GM18498 (cell line): Measurements from ENCODE around the gene PPP1R3A.

Source experiments
- ATAC-seq: cut with Tn5 transposase; IDR thresholded peaks from one replicate; pipeline ENCODE4 v1.9.1; 2021; ENCODE audit warnings: mild to moderate bottlenecking, moderate library complexity; ENCODE audit not compliant: unreplicated experiment

The PPP1R3A gene

DNA sequence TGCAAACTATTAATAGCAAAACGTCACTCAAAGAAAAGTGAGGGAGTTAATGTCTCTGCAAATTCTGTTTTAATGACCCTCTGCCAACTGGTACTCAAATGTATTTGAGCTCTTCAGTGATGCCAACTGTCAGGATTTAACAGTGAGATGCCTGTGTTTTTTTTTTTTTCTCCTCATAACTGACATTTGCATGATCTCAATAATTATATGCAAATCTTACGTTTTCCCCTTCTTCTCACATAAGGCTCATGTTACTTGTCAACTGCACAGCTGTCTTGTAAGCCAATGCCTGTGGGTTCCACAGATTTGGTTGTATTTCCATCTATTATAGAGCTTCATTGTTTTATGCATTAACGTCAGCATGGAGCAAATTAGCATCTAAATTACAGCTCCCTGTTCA lies 38.2 kb downstream of the PPP1R3A start:
- no peak for ATAC-seq

DNA sequence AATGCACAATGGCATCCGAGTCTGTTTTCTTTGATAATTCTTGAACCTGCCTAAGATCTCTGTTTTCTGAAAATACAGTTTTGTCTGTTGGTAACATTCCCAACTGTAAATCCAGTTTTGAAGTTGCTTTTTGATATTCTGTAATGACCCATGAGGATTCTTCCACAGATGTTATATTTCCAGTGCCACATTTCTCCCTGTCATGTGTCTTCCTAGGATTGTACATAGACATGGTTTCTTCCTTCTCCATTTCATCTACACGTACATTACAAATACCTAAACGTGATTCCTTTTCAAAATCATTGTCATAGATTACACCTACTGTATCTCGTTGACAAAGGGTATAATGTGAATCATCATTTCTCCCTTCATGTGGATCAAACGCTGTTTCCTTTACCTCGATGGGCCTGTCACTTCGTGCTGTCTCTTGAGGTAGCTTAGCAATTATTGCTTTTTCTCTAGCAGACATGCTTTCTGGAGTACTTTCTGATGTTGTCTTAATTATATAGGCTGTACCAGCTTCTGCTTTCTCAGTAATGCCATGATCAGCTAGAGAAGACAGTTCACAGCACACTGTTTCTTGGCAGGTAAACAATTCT lies 40.3 kb downstream of the PPP1R3A start:
- ATAC-seq = no peak

DNA sequence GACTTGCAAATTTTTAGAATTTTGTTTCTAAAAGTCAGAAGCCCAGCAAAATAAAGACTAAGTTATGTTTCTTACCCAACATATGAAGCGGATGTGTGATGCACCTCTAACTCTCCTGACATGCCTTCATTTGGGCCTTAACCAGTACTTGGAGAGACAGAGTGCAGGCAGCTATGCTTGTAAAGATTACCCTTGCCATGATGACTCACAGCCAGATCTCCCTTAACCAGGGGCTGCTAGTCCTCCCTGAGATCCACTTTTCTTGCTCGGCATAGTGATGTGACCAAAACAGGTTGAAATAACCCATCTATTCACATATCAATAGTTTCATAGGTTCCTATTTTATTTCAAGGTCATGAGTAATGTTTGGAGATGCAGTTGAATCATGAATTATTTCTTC lies 43.6 kb downstream of the PPP1R3A start:
- ATAC-seq = no peak

GRCh38 chr7:113873554-113874151 lies 45.2 kb downstream of the PPP1R3A start:
- ATAC-seq = no peak

- ATAC-seq = no peak
These were observed 45.8 kb downstream of the PPP1R3A start for GRCh38 chr7:113872981-113873380.

DNA sequence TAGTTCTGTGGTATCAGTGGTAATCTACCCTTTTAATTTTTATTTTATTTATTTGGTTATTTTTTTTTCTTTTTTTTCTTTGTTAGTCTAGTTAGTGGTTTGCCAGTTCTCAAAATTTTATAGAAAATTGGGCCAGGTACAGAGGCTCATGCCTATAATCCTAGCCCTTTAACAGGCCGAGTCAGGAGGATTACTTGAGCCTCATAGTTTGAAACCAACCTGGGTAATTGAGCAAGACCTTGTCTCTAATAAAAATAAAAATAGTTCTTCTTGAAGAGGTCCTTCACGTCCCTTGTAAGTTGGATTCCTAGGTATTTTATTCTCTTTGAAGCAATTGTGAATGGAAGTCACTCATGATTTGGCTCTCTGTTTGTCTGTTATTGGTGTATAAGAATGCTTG lies 51.5 kb downstream of the PPP1R3A start:
- ATAC-seq = no peak

DNA sequence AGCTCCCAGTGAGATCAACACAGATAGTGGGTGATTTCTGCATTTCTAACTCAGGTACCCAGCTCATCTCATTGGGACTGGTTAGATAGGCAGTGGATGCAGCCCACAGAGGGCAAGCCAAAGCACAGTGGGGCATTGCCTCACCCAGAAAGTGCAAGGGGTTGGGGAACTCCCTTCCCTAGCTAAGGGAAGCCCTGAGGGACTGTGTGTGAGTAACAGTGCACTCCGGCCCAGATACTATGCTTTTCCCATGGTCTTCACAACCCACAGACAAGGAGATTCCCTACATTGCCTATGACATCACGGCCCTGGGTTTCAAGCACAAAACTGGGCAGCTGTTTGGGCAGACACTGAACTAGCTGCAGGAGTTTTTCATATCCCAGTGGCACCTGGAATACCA lies 62.8 kb downstream of the PPP1R3A start:
- no peak for ATAC-seq

DNA sequence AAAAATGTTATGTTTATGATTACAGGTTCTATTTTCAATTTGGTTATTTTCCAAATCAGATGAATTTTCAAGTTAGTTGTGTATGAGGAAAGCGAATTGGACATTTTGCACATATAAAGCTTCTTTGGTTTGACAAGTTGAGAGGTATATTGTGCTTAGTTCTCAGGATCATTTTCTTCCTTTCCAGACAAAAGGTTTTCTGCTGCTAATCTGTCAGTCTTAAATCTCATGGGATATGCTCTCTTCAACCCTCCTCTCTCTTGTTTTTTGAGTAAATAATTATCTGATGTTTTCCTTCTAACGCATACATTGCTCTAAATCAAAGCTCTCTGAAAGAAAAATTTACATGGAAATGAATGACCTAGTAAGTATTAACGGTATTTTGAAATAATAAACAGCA lies 77.9 kb downstream of the PPP1R3A start:
- no peak for ATAC-seq

- ATAC-seq = no peak
These were observed 83.4 kb downstream of the PPP1R3A start for GRCh38 chr7:113835367-113835766.

DNA sequence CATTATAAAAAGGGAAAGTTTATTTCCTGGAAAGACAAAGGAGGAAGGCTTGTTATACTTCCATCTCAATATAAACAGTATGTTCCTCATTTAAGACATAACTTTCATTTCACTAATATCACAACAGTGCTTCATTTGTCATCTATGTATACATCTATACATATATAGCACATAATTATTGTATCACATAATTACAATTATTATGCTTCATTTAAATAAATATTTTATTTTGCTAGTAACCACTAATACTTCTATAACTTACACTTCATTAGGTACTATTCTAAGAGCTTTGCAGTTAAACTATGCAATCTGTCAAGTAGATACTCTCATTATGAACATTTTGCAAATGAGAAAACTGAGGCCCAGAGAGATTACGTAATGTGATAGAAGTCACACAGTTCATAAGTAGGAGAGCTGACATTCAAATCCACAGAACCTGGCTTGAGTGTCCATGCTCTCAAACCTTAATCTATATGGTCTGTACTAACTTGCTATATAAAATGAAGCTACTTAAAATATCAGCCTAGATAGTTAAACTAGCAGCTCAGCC lies 86.5 kb downstream of the PPP1R3A start:
- ATAC-seq = no peak

- no peak for ATAC-seq
These were observed 87.3 kb downstream of the PPP1R3A start for GRCh38 chr7:113831556-113831955.

GRCh38 chr7:113828581-113828980 lies 90.2 kb downstream of the PPP1R3A start:
- ATAC-seq = no peak
